Gastroesophageal sphincter (tissue), 4 donors: ENCODE results near the gene SERGEF. TPM values are rescaled to one million over a fixed set of nuclear protein-coding genes. Genes with fewer than 3 reads are reported as not detected.
A peak's percentile ranks its signal among the peaks of the same experiment; 100 is the strongest.

ENCODE experiments used
- ATAC-seq: fragments of 150-250 bp; one replicate; pipeline ENCODE4 v1.9.1; 2016; ENCODE audit warnings: mild to moderate bottlenecking, moderate library complexity
- H3K27ac ChIP-seq, 4 donors: fragments of 200-600 bp; sonication (generic) in 3 of 4; 1 replicate in 3 of 4; 2 replicates in 1 of 4; pipeline ENCODE4 v1.5.1; 2016 to 2019
- H3K27me3 ChIP-seq: fragments of 200-600 bp; sonication (generic); one replicate; pipeline ENCODE4 v1.5.1; 2019
- H3K36me3 ChIP-seq, 2 donors: fragments of 200-600 bp; sonication (generic); one replicate each; pipeline ENCODE4 v1.5.1; 2019; ENCODE audit warnings: control low read depth in 1 of 2
- H3K4me1 ChIP-seq, 3 donors: fragments of 200-600 bp; sonication (generic); 1 replicate in 2 of 3; 2 replicates in 1 of 3; pipeline ENCODE4 v1.5.1; 2016 to 2019; ENCODE audit warnings: control low read depth in 2 of 3
- H3K4me3 ChIP-seq, 2 donors: fragments of 200-600 bp; sonication (generic); one replicate each; pipeline ENCODE4 v1.5.1; 2019; ENCODE audit warnings: mild to moderate bottlenecking in 1 of 2, moderate library complexity in 1 of 2
- H3K9me3 ChIP-seq, 3 donors: fragments of 200-600 bp; sonication (generic); one replicate each; pipeline ENCODE4 v1.5.1; 2017 to 2019; ENCODE audit warnings: control low read depth in 2 of 3
- EP300 ChIP-seq: sonication (generic); formaldehyde crosslinking; IDR thresholded peaks from one replicate; pipeline ENCODE4 v1.6.1; 2017; ENCODE audit warnings: antibody characterized with exemption, mild to moderate bottlenecking
- POLR2A ChIP-seq, 2 donors: fragments of 450-650 bp; IDR thresholded peaks; one replicate each; pipeline ENCODE4 v1.6.1; 2017; ENCODE audit warnings: antibody characterized with exemption in 2 of 2, mild to moderate bottlenecking in 2 of 2, moderate library complexity in 1 of 2
- POLR2AphosphoS5 ChIP-seq: sonication (generic); formaldehyde crosslinking; IDR thresholded peaks from one replicate; pipeline ENCODE4 v1.6.1; 2017; ENCODE audit warnings: antibody characterized with exemption
- WGBS, 2 donors: methylation state at CpG; one replicate each; pipeline ENCODE4 v1.1.5; 2018; ENCODE audit warnings: low coverage in 1 of 2; 5-methylcytosine and 5-hydroxymethylcytosine counted together
- total RNA-seq, 4 donors: library from RNA; depleted of rRNA; stranded (reverse); fragments of >200 nt; gene quantifications; one replicate each; pipeline ENCODE4 v1.1.0, GENCODE V29; 2016
- TF ChIP-seq, protein P1 (sequence below), 4 experiments: fragments of 200-600 bp in 2 of 4; fragments of 450-650 bp in 2 of 4; sonication (generic) in 1 of 4; IDR thresholded peaks; one replicate each; pipeline ENCODE4 v1.5.1; 2017 to 2019; ENCODE audit warnings: antibody characterized with exemption in 4 of 4, mild to moderate bottlenecking in 2 of 4, moderate library complexity in 2 of 4

The SERGEF gene
- total RNA-seq, 4 donors from 2014 or later = 35.5 to 42.5 (median 36.3) TPM

DNA sequence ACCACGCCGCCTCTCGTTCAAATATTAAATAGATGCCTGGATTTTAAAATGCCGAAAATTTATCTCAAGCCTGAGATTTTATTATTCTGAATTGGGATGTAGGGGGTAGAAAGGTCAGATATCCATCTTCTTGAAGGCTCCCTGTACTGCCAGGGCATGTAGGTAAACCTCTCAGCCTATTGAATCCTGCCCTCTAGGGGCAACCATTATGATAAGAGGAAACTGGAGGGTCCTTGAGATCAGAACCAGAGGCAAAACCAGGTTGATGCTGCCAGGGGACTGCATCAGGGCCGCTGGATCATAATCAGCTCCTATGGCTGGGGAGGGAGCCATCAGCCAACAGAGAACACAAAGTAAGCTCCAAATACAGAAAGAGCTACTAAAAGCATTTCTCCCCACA lies 185.8 kb downstream of the SERGEF start:
- H3K36me3 ChIP-seq = no peaks in the 10 kb centered on the region
- no peak overlapping the region for H3K4me3 ChIP-seq
- TF ChIP-seq, protein P1, sequence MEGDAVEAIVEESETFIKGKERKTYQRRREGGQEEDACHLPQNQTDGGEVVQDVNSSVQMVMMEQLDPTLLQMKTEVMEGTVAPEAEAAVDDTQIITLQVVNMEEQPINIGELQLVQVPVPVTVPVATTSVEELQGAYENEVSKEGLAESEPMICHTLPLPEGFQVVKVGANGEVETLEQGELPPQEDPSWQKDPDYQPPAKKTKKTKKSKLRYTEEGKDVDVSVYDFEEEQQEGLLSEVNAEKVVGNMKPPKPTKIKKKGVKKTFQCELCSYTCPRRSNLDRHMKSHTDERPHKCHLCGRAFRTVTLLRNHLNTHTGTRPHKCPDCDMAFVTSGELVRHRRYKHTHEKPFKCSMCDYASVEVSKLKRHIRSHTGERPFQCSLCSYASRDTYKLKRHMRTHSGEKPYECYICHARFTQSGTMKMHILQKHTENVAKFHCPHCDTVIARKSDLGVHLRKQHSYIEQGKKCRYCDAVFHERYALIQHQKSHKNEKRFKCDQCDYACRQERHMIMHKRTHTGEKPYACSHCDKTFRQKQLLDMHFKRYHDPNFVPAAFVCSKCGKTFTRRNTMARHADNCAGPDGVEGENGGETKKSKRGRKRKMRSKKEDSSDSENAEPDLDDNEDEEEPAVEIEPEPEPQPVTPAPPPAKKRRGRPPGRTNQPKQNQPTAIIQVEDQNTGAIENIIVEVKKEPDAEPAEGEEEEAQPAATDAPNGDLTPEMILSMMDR (IDR thresholded peaks at IDR 0.05) = no peak
- no peak for TF ChIP-seq POLR2AphosphoS5
- TF ChIP-seq EP300 = no peak
- no peak for TF ChIP-seq POLR2A (IDR thresholded peaks at IDR 0.05)
- 89 to 91% methylated on average over 5 of the region's 5 CpGs for WGBS, 2 donors
- no peak for ATAC-seq
- H3K9me3 ChIP-seq = no peaks in the 10 kb centered on the region
- no peak overlapping the region for H3K27ac ChIP-seq
- H3K27me3 ChIP-seq = no peaks in the 10 kb centered on the region
- peaks cover 5 to 14% (median 7%) of the 10 kb centered on the region in 3 donors for H3K4me1 ChIP-seq

DNA sequence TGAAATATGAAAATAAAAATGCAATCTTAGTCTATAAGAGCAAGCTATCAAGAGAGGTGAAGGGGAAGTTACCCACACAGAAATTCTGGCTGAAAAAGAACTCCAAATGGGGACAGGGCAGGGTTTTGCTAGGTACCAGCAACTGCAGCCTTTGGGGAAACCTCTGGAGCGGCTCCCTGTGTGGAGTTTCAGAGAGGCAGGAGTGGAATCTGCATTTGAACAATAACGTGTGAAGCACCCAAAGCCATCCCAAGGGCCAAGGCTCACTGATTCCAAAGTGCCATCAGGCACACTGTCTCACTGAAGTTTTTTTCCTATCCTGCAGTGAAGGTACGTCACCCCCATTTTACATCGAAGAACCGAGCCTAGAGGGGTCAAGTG lies 190.5 kb downstream of the SERGEF start:
- no peaks in the 10 kb centered on the region for H3K9me3 ChIP-seq
- H3K4me3 ChIP-seq = no peak overlapping the region
- H3K4me1 ChIP-seq = peaks cover 9 to 25% (median 15%) of the 10 kb centered on the region in 3 donors
- WGBS, 2 donors = 26 to 56% methylated on average over 4 to 5 of the region's 5 CpGs
- no peaks in the 10 kb centered on the region for H3K36me3 ChIP-seq
- ATAC-seq = no peak
- peak overlapping the region in 3 of 4 donors; percentile 40 to 50 (median 50) for H3K27ac ChIP-seq
- TF ChIP-seq, protein P1 (IDR thresholded peaks at IDR 0.05) = no peak
- TF ChIP-seq EP300 (no peak), POLR2A (IDR thresholded peaks at IDR 0.05) (no peak), POLR2AphosphoS5 (no peak)
- H3K27me3 ChIP-seq = no peaks in the 10 kb centered on the region

DNA sequence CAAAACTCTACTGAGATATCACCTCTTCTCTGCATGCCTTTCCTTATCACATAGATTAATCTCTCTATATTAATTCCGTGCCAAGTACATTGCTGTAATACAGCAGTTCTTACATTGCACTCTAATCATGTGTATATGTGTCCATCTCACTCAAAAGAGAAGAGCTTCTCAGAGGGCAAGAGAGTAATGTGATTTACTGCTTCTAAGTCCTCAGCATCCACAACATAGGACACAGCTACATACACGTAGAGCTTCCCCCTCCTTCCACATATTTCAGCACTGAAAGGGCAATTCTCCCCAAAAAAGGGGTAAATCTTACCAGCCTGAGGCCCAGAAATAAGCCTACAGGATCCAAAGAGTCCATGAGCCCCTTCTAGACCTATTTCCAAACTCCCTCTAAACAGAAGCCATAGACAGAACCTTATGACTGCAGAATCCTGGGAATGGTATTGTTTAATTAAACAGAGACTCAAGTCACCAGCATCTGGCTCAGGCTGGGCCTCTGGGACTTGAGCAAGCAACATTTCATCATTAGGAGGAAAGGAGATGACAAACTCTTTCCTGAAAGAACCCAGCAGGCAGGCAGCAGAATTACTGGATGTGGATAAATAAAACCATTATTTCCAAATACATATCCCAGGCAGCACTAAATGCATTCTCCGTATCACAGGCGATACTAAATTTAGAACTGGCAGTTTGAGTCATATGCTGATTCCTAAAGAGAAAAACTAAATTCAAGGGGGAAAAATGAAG lies 191.0 kb downstream of the SERGEF start:
- Histone ChIP-seq H3K27ac (peak overlapping the region in 3 of 4 donors; percentile 47 to 50 (median 50)), H3K4me1 (peaks cover 9 to 25% (median 15%) of the 10 kb centered on the region in 3 donors), H3K36me3 (no peaks in the 10 kb centered on the region), H3K27me3 (no peaks in the 10 kb centered on the region), H3K4me3 (no peak overlapping the region), H3K9me3 (no peaks in the 10 kb centered on the region)
- 25 to 33% methylated on average over 3 to 4 of the region's 4 CpGs for WGBS, 2 donors
- peak; percentile 77 for ATAC-seq
- TF ChIP-seq POLR2AphosphoS5 (peak; percentile 82), POLR2A (IDR thresholded peaks at IDR 0.05) (no peak), EP300 (no peak)
- TF ChIP-seq, protein P1 (IDR thresholded peaks at IDR 0.05) = peak in 1 of 4 experiments; percentile 33

DNA sequence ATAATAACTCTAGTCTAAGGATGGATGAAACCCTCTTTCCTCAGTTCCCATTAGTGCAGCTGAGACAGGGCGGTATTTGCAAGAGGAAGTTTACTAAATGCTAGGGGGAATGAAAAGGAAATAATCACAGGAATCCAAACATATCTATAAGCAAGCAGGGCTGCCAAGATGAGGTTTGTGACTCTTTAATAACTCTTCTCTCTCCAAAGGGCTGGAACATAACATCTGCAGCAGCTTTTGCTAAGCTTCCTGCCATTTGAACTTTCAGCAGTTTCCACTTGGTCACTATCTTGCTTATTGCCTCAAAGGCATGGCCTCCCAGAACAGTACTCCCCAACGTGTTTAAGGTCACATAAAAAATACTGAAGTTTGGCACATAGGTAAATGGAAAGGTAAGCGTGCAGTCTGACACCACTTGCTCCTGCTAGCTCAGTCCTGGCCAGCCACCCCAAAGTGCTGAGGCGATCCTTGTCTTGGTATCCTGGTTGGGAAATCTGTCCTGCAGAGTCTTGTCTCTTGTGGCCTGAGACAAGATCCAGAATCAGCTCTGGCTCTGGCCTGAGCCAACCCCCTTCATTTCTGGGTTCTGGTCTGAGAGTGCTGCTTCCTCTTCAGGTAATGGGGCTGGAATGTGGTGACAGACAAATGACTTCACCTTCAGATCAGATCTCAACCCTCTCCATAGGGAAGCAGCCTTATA lies 196.5 kb downstream of the SERGEF start:
- H3K4me3 ChIP-seq = no peak overlapping the region
- H3K27ac ChIP-seq = no peak overlapping the region
- no peaks in the 10 kb centered on the region for H3K9me3 ChIP-seq
- 50 to 65% methylated on average over 2 to 3 of the region's 4 CpGs for WGBS, 2 donors
- no peaks in the 10 kb centered on the region for H3K27me3 ChIP-seq
- peaks cover 13 to 41% (median 24%) of the 10 kb centered on the region in 3 donors for H3K4me1 ChIP-seq
- no peak for ATAC-seq
- no peaks in the 10 kb centered on the region for H3K36me3 ChIP-seq
- TF ChIP-seq EP300 (no peak), POLR2A (IDR thresholded peaks at IDR 0.05) (no peak), POLR2AphosphoS5 (no peak)
- TF ChIP-seq, protein P1 (IDR thresholded peaks at IDR 0.05) = no peak

DNA sequence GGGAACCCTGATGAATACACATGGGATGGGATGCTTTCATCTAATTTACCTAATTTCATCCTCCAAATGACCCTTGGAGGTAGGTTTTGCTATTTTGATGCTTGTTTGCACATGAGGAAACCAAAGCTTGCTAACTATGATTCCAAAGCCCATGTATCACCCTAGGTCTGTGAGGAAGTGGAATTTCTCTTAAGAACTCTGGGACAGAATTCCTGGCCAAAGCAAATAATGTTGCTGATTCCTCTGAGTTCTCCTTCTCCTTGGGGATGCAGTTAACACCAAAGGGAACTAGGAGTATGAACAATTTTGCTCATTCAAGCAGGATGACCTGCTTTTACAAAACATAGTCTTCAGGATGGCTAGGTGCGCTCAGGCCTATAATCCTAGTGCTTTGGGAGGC lies 198.3 kb downstream of the SERGEF start:
- no peaks in the 10 kb centered on the region for H3K27me3 ChIP-seq
- TF ChIP-seq EP300 (no peak), POLR2A (IDR thresholded peaks at IDR 0.05) (no peak), POLR2AphosphoS5 (no peak)
- TF ChIP-seq, protein P1 (IDR thresholded peaks at IDR 0.05) = no peak
- no peak for ATAC-seq
- no peak overlapping the region for H3K4me3 ChIP-seq
- no peaks in the 10 kb centered on the region for H3K9me3 ChIP-seq
- no peaks in the 10 kb centered on the region for H3K36me3 ChIP-seq
- 67 to 100% methylated on average over 1 of the region's 1 CpG for WGBS, 2 donors
- peaks cover 13 to 48% (median 29%) of the 10 kb centered on the region in 3 donors for H3K4me1 ChIP-seq
- no peak overlapping the region for H3K27ac ChIP-seq
